NK-92 (cell line): ENCODE data around the gene BMP7.
"Not testable (repeated sequence)": the region's sequence is repeated elsewhere in the genome, so short reads cannot be mapped to it uniquely, and the experiment has no call there.

Experiments used
- DNase-seq: peaks from one replicate; lab custom pipeline; 2025; ENCODE audit not compliant: unreplicated experiment; lab: John Stamatoyannopoulos, UW

Gene BMP7

DNA sequence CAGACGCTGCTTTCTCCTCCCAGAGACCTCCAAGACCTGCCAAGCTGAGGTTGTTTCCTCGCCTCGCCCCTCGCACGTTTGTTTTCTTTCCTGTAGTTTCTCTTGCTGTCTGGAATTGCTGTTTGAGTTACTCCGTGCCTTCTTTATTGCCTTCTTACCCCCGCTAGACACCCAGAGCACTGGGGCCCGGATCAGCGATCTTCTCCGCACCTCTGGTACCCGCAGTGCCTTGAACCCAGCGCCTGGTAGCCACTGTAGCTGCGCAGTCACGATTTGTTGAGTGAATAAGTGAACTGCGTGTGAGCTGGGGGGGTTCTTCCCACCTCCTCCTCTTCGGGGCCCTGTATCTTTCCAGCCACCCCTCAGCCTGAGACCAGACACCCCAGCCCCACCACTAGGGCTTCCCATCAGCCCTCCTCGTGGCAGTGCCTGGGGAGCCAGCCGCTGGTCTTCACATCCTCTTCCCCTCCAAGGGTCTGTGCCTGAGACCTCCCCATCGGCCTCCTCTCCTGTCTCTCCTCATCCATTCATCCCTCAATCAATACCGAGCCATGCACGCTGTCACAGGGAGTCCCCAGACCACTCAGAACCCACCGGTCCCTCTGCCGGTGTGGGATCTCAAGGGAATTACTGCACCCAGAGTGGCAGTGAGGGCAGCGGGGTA, 849 bp upstream of the BMP7 start:
- DNase-seq = no peak

DNA sequence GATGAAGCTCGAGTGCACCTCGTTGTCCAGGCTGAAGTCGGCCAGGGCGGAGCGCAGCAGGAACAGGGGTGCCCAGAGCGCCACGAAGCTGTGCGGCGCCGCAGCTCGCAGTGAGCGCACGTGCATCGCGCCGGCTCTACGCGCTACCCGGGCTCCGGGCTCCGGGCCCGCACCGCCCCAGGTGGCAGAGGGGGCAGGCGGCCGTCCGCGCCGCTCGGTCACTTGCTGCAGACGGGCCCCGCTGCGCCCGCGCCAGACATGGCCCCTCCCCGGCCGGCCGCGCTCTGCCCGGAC, 497 bp downstream of the BMP7 start:
- DNase-seq = no peak

DNA sequence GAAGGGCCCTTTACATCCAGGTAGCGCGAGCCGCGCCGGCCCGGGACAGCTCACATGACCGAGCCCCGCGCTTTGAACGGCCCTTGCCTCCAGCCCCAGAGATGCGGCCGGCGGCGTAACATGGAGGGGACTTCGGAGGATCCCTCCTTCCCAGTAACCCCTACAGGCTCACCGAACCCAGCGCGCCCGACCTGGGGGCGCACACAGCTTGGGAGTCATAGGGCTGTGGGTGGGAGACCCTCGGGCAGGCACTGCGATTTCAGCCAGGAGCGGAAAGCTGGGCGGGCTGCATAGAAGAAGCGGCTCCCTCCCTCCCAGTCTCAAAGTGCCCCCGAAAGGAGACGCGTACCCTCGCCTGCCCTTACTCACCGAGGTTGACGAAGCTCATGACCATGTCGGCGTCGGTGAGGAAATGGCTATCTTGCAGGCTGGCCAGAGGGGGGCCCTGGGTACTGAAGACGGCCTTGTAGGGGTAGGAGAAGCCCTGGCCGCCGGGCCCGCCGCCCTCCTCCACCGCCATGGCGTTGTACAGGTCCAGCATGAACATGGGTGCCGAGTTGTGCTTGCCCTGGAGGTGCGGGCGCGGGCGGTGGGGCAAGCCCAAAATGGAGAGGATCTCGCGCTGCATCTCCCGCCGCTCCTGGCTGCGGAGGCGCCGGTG, 975 bp downstream of the BMP7 start:
- no peak for DNase-seq

DNA sequence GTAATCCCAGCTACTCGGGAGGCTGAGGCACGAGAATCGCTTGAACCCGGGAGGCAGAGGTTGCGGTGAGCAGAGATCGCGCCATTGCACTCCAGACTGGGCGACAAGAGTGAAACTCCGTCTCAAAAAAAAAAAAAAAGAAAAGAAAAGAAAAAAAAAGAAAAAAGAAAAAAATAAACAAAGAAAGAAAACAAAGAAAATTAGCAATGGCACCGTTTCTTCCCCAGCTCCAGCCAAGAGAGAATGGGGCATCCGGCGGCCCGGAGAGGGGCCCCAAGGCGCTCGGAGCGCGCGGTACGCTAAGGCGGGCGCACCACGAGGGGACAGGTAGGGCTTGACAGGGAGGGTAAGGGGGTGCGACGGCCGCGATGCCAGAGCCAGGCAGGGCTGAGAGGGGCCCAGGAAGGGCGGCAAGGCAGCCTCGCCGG, 1.5 kb downstream of the BMP7 start:
- DNase-seq = not testable (repeated sequence)

DNA sequence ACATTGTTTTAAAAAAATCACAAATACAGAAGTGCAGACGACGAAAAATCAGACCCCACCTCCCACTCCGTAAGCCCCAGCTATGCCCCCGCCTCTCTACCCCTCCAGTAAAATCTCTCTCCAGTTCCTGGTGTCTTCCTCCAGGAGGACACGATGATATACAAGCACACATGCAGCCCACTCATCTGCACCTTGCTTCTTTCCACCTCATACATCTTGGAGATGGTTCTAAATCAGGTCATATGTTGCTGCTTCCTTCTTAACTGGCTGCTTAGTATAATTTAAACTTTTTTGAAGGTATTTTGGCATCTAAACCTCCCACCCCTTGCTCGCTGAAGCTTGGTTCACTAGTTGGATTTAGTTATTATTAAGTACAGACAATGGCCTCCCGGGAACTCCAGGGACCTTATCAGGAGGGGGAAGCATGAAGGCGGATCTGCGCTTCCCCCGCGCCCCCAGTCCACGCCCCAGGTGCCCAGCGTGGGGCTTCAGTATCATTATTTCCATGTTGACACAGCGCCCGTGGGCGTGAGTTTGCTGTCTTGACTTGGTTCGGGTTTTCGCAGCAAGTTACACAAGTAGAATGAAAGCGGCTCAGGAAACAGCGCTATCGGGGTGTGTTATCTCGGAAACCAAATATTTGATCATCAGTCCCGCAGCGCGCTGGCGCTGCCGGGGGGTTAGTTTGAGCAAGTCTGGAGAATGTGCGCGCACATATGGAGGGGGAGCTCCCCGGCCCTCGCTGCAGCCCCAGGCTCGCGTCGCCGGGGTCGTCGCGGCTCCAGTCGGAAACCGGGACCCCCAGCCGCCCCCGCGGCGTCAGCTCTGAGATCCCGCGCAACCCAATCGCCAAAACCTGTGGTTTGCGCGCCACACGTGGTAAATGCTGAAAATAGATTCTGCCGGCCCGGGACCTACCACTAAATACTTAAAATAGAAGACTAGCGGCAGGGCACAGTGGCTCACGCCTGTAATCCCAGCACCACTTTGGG, 2.3 kb downstream of the BMP7 start:
- DNase-seq = no peak

DNA sequence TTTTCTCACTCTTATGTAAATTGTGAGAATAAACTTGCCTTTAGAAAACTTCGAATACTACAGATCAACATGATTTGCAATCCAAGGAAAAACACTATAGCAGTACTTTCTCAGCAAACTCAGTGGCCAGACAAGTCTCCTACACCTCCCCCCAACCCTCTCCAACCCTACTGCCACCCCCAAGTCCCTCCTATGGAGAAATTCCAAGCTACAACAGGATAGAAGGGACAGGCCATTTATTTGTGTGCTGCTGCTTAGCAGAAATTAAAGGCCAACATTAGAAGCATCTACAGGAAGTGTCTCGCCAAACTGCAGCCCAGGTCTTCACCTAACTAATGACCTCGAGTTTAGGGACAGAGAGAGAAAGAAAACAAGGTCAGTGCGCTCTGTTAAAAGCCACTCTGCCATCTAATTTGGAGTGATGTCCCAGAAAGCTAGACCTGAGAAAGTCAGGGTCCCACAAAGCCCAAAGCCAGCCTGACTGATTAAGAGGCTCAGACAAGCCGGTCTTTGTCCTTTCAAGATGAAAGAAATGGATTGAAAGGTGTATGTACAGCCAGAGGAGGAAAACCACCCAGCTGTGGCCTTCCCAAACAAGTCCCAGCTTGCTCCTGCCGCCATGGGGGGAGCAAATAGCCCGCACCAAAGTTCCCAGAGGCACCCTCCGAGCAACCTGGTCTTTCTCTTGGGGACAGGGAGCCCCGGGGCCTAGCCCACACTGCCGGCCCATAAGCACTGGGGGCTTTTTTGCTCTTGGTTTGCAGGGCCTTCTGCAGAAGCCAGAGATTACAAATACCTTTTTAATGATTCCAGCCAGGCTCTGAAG, 3.4 kb downstream of the BMP7 start:
- DNase-seq = no peak

DNA sequence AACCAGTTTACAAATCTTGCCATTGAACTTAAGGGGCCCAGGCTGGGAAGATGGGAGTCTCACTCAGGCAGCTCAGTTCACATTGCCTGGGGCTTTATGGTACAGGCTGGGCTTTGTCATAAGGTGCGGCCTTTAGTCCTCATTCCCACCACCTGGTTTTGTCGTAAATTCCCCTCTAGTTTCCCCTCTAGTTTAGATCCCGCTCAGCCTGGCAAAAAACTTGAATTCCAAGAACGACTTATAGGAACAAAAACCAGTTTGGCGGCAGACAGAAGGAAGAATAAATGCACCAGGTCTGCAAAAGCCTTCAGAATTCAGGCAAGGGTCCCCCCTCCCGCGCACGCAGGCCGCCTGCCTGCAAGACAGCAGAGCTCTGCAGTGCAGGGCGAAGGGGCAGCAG, 4.1 kb downstream of the BMP7 start:
- no peak for DNase-seq

DNA sequence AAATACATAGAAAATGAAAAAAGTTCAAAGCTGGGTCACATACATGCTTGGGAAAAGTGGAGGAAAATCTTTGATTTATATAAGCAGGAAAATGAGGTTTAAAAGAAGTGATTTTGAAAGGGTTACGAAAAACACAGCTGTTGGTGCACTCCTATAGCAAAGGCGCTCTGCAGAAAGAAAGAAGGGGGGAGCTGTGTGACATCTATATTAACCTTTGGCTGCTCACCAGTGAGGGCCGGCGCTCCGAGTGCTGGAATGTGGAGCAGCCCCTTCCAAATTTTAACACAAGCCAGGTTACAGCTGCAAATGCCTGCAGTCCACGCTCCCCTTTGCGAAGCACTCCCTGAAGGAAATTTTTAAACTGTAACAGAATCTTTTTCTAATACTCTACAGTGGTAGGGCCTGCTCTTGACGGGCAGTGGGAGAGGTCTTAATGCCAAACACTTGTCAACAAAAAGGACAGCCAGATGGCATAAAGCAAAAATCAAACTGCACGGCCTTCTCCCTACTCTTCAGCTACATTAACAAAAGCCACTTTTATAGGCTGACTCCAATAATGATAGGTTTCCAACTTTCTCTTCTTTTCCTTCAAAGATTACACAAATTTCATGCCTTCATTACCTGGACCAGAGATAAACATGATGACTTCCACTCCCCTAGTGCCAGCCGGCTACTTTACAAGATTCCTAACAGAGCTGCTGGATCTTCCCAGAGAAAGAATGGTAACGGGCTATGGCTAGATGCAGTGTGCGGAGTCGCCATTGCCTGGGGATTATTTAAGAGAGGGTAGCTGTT, 4.8 kb downstream of the BMP7 start:
- DNase-seq = no peak

DNA sequence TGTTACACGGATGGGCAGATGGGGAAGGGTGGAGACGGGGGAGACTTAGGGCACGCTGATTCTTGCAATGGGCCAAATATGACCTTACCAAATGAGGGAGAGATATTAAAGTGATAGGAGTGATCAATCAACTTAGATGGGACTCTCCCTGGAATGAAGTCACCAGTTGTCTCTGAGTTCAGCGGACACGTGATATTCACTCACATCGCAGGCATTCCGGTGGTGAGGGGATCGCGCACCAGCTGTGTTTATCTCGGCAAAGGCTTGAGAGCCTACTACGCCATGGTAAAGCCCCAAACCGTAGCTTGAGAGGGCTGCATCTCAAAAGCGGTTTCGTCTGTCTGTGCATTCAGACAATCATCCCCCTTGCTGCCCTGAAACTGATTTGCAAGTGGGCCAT, 5.5 kb downstream of the BMP7 start:
- DNase-seq = no peak

DNA sequence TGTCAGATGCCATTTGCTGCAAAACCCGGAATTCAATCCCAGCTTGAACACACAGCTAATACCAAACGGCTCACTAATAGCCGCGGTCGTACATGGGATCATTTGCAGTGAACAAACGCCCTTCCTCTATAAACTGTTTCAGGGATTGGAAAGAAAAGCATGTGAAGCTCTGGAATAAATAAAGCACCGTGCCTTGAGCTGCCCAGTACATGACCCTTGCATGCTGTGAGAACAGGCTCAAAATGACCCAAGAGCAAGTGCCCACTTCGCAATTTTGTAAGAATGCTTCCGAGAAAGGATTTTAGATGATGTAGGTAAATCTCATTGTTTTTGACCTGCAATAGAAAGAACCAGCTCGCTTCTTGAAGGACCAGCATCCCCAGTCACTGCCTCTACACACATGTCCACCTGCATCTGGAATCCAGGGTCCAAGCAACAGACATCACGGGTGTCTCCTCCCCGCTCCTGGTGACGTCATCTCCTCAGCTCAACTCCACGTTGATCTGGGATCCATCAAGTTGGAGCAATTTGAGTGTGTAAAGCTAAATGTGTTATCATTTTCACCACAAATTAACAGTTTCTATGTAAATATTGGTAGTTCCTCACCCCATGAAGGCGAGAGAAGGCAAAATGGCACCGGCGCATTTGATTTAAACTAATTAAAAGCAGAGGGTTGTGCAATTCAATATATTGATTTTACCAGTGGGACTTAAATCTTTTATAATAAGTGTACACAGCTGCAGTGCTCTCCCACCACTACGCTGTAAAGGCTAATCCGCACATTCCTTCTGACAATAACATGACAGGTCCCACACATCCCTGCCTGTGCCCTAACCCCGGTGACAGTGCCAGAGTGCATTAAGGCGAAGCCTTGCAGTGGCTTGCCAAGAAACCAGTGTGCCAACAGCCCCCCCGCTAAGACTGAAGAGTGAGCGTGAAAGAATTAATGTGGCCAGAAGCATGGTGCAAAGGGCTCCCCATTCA, 6.2 kb downstream of the BMP7 start:
- no peak for DNase-seq

DNA sequence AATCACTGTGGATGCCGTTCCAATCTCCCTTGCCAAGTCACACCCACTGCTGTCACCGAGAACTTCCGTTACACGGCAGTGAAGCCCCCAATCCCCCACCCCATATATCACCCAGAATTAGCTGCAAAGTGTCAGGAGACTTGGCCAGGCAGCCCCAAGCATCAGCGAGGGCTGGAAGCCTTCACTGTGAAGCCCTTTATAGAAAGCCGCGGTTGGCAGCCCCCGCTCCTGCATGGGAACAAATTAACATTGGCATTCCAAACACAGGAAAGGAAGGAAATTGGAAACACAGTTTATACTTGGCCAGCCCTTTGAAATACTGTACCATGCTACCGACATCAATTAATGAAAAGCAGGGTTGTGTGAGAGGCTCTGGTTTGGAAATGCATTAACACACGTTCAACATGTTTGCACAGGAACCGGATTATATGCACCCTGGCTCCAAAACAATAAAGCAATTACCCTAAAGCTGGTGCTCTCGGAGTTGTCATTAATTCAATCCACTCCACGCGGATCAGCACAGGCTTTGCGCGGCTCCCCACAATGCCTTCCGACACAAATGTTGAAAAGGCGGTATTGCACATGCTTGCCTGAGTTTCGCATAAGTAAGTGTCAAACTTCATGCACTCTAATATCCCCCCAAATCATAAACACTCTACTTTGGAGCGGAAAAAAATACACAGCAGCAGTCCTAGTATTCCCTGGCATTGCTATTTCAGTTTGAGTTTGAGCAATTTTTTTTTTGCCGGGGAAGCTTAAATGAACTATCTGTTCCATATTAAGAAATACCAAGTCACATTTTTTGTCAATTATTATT, 7.1 kb downstream of the BMP7 start:
- DNase-seq = no peak

DNA sequence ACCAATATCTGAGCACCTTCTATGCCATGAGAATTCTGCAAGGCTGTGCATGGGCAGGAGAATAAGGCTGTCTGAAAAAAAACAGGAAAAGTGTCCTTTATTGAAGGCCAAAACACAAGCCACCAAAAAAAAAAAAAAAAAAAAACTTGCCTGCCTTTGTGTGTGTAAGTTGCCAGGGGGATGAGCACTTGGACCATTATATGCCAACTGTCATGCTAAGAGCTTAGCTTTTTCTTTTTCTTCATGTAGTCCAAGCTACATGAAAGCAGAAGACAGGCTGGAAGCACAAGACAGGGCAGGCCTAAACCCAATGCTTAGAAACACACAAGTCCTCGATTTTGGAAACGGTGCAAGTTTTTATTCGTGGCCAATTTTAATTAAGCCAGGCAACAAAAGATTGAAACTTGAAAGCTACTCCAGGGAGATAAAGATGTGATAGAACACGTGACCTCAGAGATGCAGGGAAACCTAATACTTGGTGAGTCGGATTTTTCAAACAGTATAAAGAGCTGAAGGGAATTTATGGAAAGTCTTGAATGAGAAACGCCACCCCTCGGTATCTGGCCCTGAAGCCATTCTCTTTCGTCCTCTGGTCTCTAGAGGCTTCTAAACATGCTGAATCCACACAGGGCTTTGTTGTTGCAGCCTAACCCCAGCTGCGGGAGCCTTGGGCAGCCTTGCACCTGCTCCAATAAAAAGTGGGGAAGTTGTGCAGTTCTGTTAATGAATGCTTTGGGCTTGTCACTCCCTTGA, 8.6 kb downstream of the BMP7 start:
- no peak for DNase-seq

DNA sequence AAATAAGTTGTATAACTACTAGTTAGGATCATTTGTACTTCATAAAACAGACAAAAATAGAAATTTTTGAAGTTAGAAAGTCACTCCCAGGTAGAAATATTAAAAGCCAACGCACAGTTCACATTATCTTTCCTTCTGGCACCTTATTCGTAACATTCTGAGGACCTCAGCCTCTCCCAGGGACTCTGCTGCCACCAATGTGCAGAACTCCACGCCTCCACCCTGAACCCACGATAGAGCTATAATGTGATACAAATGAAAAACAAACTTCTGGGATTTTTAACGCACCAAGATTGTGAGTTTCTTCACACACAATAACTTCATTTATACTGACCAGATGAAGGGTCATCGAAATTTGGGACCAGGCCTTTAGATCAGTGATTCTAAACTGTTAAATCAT, 9.5 kb downstream of the BMP7 start:
- DNase-seq = no peak

DNA sequence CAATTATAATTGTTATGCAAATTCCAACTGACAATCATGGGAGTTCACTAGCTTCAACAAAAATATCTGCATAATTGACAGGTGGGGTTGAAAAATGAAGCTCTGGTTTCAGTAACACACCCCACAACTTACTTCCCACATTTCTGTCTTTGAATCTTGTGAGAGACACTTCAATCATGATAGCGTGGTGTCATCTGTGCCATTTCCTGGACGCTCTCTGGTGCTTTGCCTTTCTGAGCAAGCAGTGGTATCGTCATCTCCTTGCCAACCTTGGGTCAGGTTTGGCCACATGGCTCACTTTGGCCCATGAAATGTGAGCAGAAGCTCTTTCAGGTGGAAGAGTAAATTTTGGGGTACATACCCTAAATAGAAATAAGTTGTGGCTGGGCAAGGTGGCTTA, 10.2 kb downstream of the BMP7 start:
- no peak for DNase-seq

DNA sequence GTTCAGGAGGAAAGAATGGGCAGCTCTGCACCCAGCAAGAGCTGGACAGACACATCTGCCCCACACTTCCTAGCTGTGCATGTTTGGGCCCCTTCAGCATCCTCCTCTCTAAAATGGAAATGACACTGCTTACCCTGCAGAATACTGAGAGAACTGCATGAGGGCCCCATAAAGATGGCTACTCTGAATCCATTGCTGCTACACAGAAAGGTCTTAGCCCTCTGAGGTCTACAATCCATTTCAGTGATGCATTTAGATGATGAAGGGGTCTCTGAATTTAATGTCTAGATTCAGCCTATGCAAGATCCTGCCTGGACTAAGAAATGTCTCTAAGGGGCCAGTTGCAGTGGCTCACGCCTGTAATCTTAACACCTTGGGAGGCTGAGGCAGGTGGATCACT, 11.3 kb downstream of the BMP7 start:
- DNase-seq = no peak

DNA sequence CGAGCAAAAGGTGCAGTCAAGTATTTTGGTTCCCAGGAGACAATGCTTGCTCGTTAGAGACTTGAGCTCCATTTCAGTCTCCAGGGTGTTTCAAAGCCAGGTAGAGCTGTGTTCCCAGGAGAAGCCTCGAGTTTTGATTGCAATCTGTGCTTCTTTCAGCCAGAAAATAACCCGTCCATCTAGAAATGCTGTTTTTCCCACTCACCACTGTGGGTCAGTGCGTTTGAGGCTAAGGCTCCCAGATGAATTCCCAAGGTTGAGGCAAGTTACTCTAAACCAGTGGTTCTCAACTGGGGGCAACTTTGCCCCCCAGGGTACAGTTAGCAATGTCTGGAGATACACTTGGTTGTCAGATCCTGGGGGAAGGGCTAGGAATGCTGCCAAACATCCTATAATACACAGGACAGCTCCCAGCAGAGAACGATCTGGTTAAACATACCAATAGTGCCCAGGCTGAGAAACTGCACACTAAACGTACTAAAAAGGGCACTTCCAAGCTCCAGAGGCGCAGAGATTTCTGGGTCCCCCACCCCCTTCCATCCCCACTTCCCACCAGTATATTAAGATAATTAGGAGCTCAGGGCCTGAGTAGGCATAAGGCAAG, 13.8 kb downstream of the BMP7 start:
- DNase-seq = no peak

DNA sequence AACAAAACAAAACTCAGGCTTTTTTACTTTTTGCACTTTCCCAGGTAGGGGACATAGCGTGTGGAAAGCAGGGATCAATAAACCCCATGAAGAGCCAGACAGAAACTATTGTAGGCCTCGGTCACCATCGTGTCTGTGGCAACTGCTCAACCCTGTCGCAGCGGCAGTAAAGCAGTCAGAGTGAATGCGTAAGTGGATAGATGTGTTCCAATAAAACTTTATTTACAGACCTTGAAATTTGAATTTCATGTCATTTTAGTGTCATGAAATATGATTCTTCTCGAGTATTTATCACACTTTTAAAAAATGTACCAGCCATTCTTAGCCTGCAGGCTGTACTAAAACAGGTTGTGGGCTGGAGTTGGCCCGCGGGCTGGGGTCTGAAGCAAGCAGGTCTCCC, 14.5 kb downstream of the BMP7 start:
- DNase-seq = no peak
